ENCODE results near the gene LITAFD.

Gene LITAFD

GRCh38 chr16:8855972-8856371 lies 26.2 kb upstream of the LITAFD start:
- in situ Hi-C loops (cut with MboI; ENCODE audit: low pct_unique_long_range_greater_than_20kb, low sequenced_read_pairs, unreplicated experiment), result no loop called here
- TF ChIP-seq CTCF (IDR thresholded peaks at IDR 0.05; ENCODE audit: extremely low read depth, insufficient read depth, missing control alignments), result no peak

GRCh38 chr16:8858994-8859912 lies 22.9 kb upstream of the LITAFD start:
- TF ChIP-seq CTCF (IDR thresholded peaks at IDR 0.05; ENCODE audit: extremely low read depth, insufficient read depth, missing control alignments), result no peak
- in situ Hi-C loops (cut with MboI; ENCODE audit: low pct_unique_long_range_greater_than_20kb, low sequenced_read_pairs, unreplicated experiment), result no loop called here
- no peak for DNase-seq (ENCODE audit: low spot score)

More at GRCh38 chr16:8855972-8856371, 26.2 kb upstream of the LITAFD start:
- no peak for DNase-seq (ENCODE audit: low spot score)

- no peak for DNase-seq (ENCODE audit: low spot score)
- no peak for TF ChIP-seq CTCF (IDR thresholded peaks at IDR 0.05; ENCODE audit: extremely low read depth, insufficient read depth, missing control alignments)
- in situ Hi-C loops (cut with MboI; ENCODE audit: low pct_unique_long_range_greater_than_20kb, low sequenced_read_pairs, unreplicated experiment), result no loop called here
Observed at GRCh38 chr16:8859913-8860881, 22.0 kb upstream of the LITAFD start.

- DNase-seq (ENCODE audit: low spot score), result no peak
- TF ChIP-seq CTCF (IDR thresholded peaks at IDR 0.05; ENCODE audit: extremely low read depth, insufficient read depth, missing control alignments), result no peak
- in situ Hi-C loops (cut with MboI; ENCODE audit: low pct_unique_long_range_greater_than_20kb, low sequenced_read_pairs, unreplicated experiment), result no loop called here
Observed at GRCh38 chr16:8861563-8862308, 20.4 kb upstream of the LITAFD start.

- in situ Hi-C loops (cut with MboI; ENCODE audit: low pct_unique_long_range_greater_than_20kb, low sequenced_read_pairs, unreplicated experiment), result no loop called here
- no peak for DNase-seq (ENCODE audit: low spot score)
- TF ChIP-seq CTCF (IDR thresholded peaks at IDR 0.05; ENCODE audit: extremely low read depth, insufficient read depth, missing control alignments), result no peak
Observed at GRCh38 chr16:8862309-8863130, 19.6 kb upstream of the LITAFD start.
